HG03066 (cell line): ENCODE results near the gene AUH.

ENCODE experiments used
- ATAC-seq: cut with Tn5 transposase; IDR thresholded peaks from one replicate; pipeline ENCODE4 v1.9.1; 2021; ENCODE audit warnings: low read depth; ENCODE audit not compliant: unreplicated experiment

Gene AUH

GRCh38 chr9:91193658-91194391 lies 167.9 kb downstream of the AUH start:
- peak; percentile 75 for ATAC-seq

GRCh38 chr9:91193087-91193657 lies 168.5 kb downstream of the AUH start:
- peak; percentile 29 for ATAC-seq

GRCh38 chr9:91192381-91193086 lies 169.2 kb downstream of the AUH start:
- ATAC-seq = no peak

- ATAC-seq = no peak
Measured at GRCh38 chr9:91191411-91192380, 170.0 kb downstream of the AUH start.

- no peak for ATAC-seq
Measured at GRCh38 chr9:91190062-91190461, 171.7 kb downstream of the AUH start.

- no peak for ATAC-seq
Measured at GRCh38 chr9:91188719-91189590, 172.8 kb downstream of the AUH start.

GRCh38 chr9:91187965-91188344 lies 173.8 kb downstream of the AUH start:
- ATAC-seq = no peak

GRCh38 chr9:91187311-91187964 lies 174.3 kb downstream of the AUH start:
- no peak for ATAC-seq

GRCh38 chr9:91186632-91187108 lies 175.0 kb downstream of the AUH start:
- no peak for ATAC-seq

- ATAC-seq = no peak
Measured at GRCh38 chr9:91185193-91185886, 176.4 kb downstream of the AUH start.

GRCh38 chr9:91182429-91183225 lies 179.1 kb downstream of the AUH start:
- ATAC-seq = no peak

- no peak for ATAC-seq
Measured at GRCh38 chr9:91181541-91181940, 180.2 kb downstream of the AUH start.

- ATAC-seq = no peak
Measured at GRCh38 chr9:91180930-91181268, 180.8 kb downstream of the AUH start.

- no peak for ATAC-seq
Measured at GRCh38 chr9:91180240-91180929, 181.3 kb downstream of the AUH start.

GRCh38 chr9:91179237-91180138 lies 182.2 kb downstream of the AUH start:
- no peak for ATAC-seq
